Esophagus muscularis mucosa (tissue), 3 donors: ENCODE measurements around the gene LTBP2.

Source experiments
- POLR2A ChIP-seq: fragments of 450-650 bp; IDR thresholded peaks from one replicate; pipeline ENCODE4 v1.6.1; 2017; ENCODE audit warnings: antibody characterized with exemption, moderate library complexity, mild to moderate bottlenecking, low read depth
- TF ChIP-seq, protein P1 (sequence below), 3 experiments: fragments of 200-600 bp in 2 of 3; fragments of 450-650 bp in 1 of 3; sonication (generic) in 2 of 3; IDR thresholded peaks; one replicate each; pipeline ENCODE4 v1.5.1; 2017 to 2019; ENCODE audit warnings: antibody characterized with exemption in 3 of 3, mild to moderate bottlenecking in 2 of 3, moderate library complexity in 1 of 3

DNA sequence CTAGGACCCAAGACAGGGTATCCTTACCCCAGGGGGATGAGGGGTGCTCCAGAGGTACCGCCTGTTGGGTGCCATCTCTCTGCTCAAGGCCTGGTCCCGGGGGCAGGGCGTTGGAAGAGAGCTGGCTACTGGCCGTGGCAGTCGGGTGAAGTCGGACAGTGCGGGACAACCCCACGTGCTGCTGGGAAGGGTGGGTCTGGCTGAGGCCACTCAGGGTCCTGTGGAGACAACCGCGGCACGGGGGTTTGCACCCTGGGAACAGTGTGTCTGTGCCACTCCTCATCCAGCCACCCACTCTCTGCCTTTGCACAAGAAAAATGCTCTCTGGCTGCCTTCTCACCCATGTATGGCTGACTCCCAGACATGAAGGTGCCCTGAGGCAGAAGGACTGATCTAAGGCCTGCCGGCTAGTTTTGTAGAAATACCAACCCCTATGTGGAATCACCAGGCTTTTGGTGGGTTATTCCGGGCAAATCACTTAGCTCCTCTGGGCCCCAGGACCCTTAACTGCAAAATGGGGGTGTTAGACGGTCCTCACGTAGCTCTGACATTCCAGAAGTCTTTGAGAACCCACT lies 56.5 kb downstream of the LTBP2 start:
- TF ChIP-seq, protein P1, sequence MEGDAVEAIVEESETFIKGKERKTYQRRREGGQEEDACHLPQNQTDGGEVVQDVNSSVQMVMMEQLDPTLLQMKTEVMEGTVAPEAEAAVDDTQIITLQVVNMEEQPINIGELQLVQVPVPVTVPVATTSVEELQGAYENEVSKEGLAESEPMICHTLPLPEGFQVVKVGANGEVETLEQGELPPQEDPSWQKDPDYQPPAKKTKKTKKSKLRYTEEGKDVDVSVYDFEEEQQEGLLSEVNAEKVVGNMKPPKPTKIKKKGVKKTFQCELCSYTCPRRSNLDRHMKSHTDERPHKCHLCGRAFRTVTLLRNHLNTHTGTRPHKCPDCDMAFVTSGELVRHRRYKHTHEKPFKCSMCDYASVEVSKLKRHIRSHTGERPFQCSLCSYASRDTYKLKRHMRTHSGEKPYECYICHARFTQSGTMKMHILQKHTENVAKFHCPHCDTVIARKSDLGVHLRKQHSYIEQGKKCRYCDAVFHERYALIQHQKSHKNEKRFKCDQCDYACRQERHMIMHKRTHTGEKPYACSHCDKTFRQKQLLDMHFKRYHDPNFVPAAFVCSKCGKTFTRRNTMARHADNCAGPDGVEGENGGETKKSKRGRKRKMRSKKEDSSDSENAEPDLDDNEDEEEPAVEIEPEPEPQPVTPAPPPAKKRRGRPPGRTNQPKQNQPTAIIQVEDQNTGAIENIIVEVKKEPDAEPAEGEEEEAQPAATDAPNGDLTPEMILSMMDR (IDR thresholded peaks at IDR 0.05): no peak
- TF ChIP-seq POLR2A: no peak
